ENCODE results near the gene GRIN2C.

The GRIN2C gene

DNA sequence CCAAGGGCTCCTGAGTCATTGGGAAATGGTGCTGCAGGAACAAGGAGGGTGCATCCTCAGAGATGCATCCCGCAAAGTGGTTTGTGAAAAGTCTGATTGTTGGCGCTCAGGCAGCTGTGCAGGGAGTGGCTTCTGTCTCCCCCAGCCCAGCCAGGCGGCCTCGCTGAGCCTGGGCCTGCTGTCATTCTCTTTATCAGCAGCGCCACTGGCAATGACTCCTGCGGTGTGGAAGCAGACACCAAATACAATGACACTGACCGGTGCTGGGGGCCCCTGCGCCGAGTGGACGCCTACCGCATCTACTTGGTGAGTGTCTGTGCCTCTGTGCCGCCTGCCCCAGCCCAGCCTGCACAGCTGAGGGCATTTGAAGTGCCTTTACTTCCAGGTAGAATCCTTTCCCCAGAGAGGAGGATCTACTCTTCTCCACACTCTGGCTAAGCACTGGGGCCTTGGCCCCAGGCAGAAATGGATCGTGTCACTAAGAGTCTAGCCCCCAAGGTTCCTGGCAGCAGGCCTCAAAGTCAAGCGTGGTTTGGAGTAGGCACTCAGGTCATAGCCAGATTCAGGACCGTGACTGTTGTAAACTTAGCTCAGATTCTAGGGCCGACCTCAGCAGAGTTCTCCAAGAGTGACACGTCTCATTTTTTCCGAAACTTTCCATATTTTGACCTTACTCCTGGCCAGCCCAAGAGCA lies 64.2 kb downstream of the GRIN2C start:
- no peak for DNase-seq (ENCODE audit: low spot score in 2 of 2)
- H3K4me1 ChIP-seq = no peaks in the 10 kb centered on the region
- H3K9me3 ChIP-seq = no peaks in the 10 kb centered on the region
- H3K27me3 ChIP-seq (ENCODE audit: low read depth) = no peaks in the 10 kb centered on the region
- H3K36me3 ChIP-seq (replicated peaks) = peaks cover 10% of the 10 kb centered on the region
- H3K4me3 ChIP-seq = no peak overlapping the region
- in situ Hi-C loops (cut with MboI; ENCODE audit: low sequenced_read_pairs) = loop anchor here (25.0 kb wide), 1 partner anchor 617 kb away; the partner anchor contains the start of gene GRB2

DNA sequence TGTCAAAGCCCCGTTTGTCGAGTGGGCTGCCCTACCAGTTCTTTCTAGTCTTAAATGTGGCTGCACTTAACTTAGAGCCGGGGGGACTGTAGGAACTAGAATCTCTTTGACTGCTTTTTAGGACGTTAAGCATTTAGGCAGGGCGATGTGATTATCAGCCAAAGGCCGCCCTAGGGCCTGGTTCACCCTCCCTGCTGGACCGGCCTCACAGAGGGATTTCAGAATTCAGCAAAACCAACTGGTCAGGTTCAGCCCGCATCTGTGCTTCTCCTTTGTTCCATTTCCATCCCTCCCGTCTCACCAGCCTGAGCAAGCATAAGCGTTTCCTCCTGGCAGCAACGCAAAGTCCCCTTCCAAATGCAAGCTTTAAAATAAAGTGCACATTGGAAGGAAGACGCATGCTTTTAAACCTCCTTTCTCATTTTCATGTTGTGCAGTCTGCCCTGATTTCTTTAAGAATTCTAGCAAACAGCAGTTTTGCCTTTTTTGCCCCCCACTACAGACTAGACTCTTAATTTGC lies 67.0 kb downstream of the GRIN2C start:
- Histone ChIP-seq H3K4me3 (no peak overlapping the region), H3K4me1 (no peaks in the 10 kb centered on the region), H3K36me3 (replicated peaks) (peaks cover 8% of the 10 kb centered on the region), H3K27me3 (ENCODE audit: low read depth) (no peaks in the 10 kb centered on the region), H3K9me3 (no peaks in the 10 kb centered on the region)
- in situ Hi-C loops (cut with MboI; ENCODE audit: low sequenced_read_pairs) = loop anchor here (5.0 to 25.0 kb wide), 2 partner anchors 165 to 620 kb away; partner anchors contain the start of gene GRB2
- DNase-seq (ENCODE audit: low spot score in 2 of 2) = no peak
